ENCODE results near the gene TMEM63C.

The TMEM63C gene

GRCh38 chr14:77250927-77251326 lies 69.3 kb downstream of the TMEM63C start:
- Histone ChIP-seq H3K4me3 (ENCODE audit: low read length, poor library complexity, severe bottlenecking) (no peak overlapping the region), H3K36me3 (ENCODE audit: insufficient read depth, low read length) (no peaks in the 10 kb centered on the region), H3K27me3 (ENCODE audit: insufficient read depth, low read length, poor library complexity, severe bottlenecking) (no peaks in the 10 kb centered on the region), H3F3A (ENCODE audit: low read depth) (no peaks in the 10 kb centered on the region), H3K4me1 (ENCODE audit: insufficient read depth, low read length, poor library complexity, severe bottlenecking) (no peaks in the 10 kb centered on the region), H3K9ac (ENCODE audit: low read depth, low read length, poor library complexity, severe bottlenecking) (no peak overlapping the region), H4K20me1 (ENCODE audit: insufficient read depth, low read length, poor library complexity, severe bottlenecking) (no peaks in the 10 kb centered on the region), H3K9me2 (replicated peaks; ENCODE audit: low read depth, low read length) (no peaks in the 10 kb centered on the region), H3K9me3 (ENCODE audit: insufficient read depth, low read depth, low read length) (no peaks in the 10 kb centered on the region), H3K4me2 (ENCODE audit: low read depth, low read length, poor library complexity, severe bottlenecking) (no peak overlapping the region), H2AFZ (ENCODE audit: low read length) (no peak overlapping the region), H3K79me2 (ENCODE audit: insufficient read depth, low read length) (no peaks in the 10 kb centered on the region)
- TF ChIP-seq CTCF (conservative IDR thresholded peaks at IDR 0.05; ENCODE audit: low read length): no peak
- no peak for TF ChIP-seq EZH2phosphoT487 (IDR thresholded peaks at IDR 0.05; ENCODE audit: borderline replicate concordance)

GRCh38 chr14:77251870-77252269 lies 70.3 kb downstream of the TMEM63C start:
- H3K27me3 ChIP-seq (ENCODE audit: insufficient read depth, low read length, poor library complexity, severe bottlenecking): no peaks in the 10 kb centered on the region
- H3K9ac ChIP-seq (ENCODE audit: low read depth, low read length, poor library complexity, severe bottlenecking): no peak overlapping the region
- no peaks in the 10 kb centered on the region for H3K9me2 ChIP-seq (replicated peaks; ENCODE audit: low read depth, low read length)
- no peaks in the 10 kb centered on the region for H4K20me1 ChIP-seq (ENCODE audit: insufficient read depth, low read length, poor library complexity, severe bottlenecking)
- no peaks in the 10 kb centered on the region for H3K9me3 ChIP-seq (ENCODE audit: insufficient read depth, low read depth, low read length)
- H2AFZ ChIP-seq (ENCODE audit: low read length): no peak overlapping the region
- H3K4me3 ChIP-seq (ENCODE audit: low read length, poor library complexity, severe bottlenecking): no peak overlapping the region
- TF ChIP-seq EZH2phosphoT487 (IDR thresholded peaks at IDR 0.05; ENCODE audit: borderline replicate concordance): no peak
- TF ChIP-seq CTCF (conservative IDR thresholded peaks at IDR 0.05; ENCODE audit: low read length): no peak
- H3K79me2 ChIP-seq (ENCODE audit: insufficient read depth, low read length): no peaks in the 10 kb centered on the region
- H3F3A ChIP-seq (ENCODE audit: low read depth): no peaks in the 10 kb centered on the region
- no peaks in the 10 kb centered on the region for H3K36me3 ChIP-seq (ENCODE audit: insufficient read depth, low read length)
- no peak overlapping the region for H3K4me2 ChIP-seq (ENCODE audit: low read depth, low read length, poor library complexity, severe bottlenecking)
- no peaks in the 10 kb centered on the region for H3K4me1 ChIP-seq (ENCODE audit: insufficient read depth, low read length, poor library complexity, severe bottlenecking)

GRCh38 chr14:77253333-77254190 lies 72.0 kb downstream of the TMEM63C start:
- no peak for TF ChIP-seq CTCF (conservative IDR thresholded peaks at IDR 0.05; ENCODE audit: low read length)
- TF ChIP-seq EZH2phosphoT487 (IDR thresholded peaks at IDR 0.05; ENCODE audit: borderline replicate concordance): no peak

More at GRCh38 chr14:77253333-77254190, 72.0 kb downstream of the TMEM63C start:
- no peaks in the 10 kb centered on the region for H3K9me3 ChIP-seq (ENCODE audit: insufficient read depth, low read depth, low read length)
- H3K4me3 ChIP-seq (ENCODE audit: low read length, poor library complexity, severe bottlenecking): no peak overlapping the region
- H4K20me1 ChIP-seq (ENCODE audit: insufficient read depth, low read length, poor library complexity, severe bottlenecking): no peaks in the 10 kb centered on the region
- no peaks in the 10 kb centered on the region for H3K4me1 ChIP-seq (ENCODE audit: insufficient read depth, low read length, poor library complexity, severe bottlenecking)
- no peaks in the 10 kb centered on the region for H3K36me3 ChIP-seq (ENCODE audit: insufficient read depth, low read length)
- H3K4me2 ChIP-seq (ENCODE audit: low read depth, low read length, poor library complexity, severe bottlenecking): no peak overlapping the region
- no peaks in the 10 kb centered on the region for H3K79me2 ChIP-seq (ENCODE audit: insufficient read depth, low read length)
- no peaks in the 10 kb centered on the region for H3F3A ChIP-seq (ENCODE audit: low read depth)
- H3K9ac ChIP-seq (ENCODE audit: low read depth, low read length, poor library complexity, severe bottlenecking): no peak overlapping the region
- H3K9me2 ChIP-seq (replicated peaks; ENCODE audit: low read depth, low read length): no peaks in the 10 kb centered on the region
- no peaks in the 10 kb centered on the region for H3K27me3 ChIP-seq (ENCODE audit: insufficient read depth, low read length, poor library complexity, severe bottlenecking)
- H2AFZ ChIP-seq (ENCODE audit: low read length): no peak overlapping the region
